Limb (tissue), 2 donors: ENCODE measurements around the gene SH2D3C.

Experiments used
- DNase-seq, 2 donors: peaks; one replicate each; pipeline ENCODE4 v3.0.0-alpha.2; 2016; ENCODE audit errors: extremely low spot score in 2 of 2

The SH2D3C gene

DNA sequence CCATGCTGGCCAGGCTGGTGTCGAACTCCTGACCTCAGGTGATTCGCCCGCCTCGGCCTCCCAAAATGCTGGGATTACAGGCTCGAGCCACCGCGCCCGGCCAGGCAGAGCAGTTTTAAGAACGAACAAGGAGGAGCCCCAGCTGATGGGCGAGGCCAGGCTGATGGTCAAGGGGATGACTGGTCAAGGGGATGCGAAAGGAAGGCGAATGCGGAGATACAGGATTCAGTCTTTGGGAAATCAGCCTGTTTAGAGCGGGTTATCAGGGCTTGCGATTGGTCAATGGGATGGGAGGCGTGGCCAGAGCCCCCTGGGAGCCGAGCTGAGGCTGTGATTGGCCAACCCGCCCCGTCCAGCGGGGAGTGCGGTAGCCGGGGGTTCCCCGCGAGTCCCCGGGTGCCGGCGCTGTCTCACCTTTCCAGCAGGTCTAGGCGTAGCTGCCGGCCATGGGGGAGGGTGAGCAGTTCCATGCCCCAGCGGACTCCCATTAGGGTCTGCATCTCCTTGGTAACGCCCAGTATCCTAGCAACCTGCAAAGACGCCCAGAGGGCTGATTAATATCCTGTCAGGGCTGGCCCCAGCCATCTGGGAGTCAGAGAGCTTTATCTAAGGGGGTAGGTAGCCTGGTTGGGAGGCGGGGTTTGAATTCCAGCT is 35.9 kb downstream of the SH2D3C start:
- peak in 1 of 2 donors; percentile 85 for DNase-seq

DNA sequence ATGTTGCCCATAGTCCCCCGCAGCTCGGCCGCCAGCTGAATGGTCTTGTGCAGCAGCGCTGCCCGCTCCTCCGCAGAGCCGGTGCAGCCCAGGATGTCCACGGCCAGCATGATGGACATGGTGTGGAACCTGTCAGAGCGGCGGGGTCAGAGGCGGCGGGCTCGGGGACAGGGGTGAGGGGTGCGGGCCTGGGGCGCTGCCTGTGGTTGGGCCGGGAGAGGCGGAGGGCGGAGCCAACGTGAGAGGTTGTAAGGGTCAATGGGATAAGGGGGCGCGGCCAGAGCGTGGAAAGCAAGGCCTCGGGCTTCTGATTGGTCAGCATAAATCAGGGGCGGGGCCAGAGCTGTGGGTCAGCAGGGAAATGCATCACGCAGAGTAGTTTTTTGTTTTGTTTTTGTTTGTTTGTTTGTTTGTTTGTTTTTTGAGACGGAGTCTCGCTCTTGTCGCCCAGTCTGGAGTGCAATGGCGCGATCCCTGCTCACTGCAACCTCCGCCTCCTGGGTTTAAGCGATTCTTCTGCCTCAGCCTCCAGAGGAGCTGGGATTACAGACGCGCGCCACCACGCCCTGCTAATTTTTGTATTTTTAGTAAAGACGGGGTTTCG is 36.5 kb downstream of the SH2D3C start:
- peak in 1 of 2 donors; percentile 71 for DNase-seq

DNA sequence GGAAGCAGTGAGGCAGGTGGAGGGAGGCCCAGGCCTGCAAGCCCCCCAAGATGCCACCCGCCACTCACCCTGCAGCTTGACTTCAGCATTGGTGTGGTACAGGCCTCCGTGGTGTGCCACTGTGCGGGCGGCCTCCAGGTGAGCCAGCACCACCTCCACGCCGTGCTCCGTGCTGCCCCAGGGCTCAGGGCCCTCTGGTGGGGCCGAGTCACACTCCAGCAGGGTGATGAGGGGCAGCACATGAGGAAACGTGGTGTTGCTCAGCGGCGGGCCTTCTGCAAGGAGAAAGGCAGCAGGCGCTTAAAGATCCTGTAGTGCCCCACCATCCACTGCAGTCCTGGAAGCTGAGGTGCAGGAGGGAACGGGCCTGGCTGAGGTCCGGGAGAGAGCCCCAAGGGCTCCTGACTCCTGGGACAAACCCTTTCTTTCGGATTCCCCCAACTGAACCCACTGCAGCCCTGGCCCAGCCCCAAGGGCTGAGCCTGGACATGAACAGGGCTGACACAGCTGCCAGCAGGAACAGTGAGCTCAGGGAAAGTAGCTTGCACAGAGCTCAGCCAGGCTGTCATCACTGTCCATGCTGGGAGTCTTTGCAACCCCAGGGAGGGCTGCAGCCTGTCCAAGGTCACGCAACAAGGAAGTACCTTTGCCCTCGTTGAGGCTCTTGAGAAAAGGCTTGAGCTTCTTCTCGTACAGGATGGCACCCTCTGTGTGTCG is 38.7 kb downstream of the SH2D3C start:
- DNase-seq = no peak

DNA sequence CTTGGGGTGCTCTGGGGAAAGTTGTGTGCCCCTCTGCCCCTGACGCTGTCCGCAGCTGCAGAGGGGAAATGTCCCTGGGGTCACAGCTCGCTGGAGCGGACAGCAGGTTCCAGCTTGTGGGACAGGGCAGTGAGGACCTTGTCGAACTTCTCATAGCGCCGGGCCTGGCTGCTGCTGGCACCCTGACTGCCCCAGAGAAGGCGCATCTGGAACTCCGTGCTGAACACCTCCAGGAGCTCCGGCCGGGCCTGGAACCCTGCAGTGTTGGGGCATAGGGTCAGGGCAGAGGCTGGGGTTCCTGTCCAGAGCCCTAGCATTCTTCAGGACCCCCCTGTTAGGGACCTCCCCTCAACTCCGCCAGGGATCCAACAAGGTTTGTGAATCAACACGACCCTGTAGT is 39.8 kb downstream of the SH2D3C start:
- no peak for DNase-seq

DNA sequence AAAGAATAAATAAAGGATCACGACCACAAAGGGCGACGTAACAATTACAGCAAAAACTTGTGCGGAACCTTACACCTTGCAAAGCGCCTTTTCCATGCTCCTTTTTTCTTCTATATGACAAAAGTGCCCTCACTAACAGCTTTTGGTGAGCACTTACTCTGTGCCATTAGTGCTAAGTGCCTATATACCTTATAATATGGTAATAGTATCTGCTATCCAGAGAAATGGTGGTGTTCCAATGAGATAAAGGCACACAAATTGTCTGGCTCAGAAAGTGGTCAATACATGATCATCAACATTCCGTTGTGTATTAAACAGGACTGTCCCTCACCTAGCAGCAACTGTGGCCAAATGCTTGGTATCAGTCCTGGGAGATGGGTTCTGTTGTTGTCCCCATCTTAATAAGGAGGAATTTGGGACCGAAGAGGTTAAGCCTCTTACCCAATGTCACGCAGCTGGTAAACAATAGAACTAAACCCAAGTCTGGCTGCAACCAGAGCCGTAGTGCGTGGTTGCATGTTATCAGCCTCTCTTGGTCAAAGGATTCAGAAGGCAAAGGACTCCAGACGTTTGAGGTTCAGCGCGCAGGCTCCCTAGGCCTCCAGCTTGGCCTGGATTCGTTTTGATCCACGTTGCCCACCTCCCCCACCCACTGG is 42.8 kb downstream of the SH2D3C start:
- no peak for DNase-seq

DNA sequence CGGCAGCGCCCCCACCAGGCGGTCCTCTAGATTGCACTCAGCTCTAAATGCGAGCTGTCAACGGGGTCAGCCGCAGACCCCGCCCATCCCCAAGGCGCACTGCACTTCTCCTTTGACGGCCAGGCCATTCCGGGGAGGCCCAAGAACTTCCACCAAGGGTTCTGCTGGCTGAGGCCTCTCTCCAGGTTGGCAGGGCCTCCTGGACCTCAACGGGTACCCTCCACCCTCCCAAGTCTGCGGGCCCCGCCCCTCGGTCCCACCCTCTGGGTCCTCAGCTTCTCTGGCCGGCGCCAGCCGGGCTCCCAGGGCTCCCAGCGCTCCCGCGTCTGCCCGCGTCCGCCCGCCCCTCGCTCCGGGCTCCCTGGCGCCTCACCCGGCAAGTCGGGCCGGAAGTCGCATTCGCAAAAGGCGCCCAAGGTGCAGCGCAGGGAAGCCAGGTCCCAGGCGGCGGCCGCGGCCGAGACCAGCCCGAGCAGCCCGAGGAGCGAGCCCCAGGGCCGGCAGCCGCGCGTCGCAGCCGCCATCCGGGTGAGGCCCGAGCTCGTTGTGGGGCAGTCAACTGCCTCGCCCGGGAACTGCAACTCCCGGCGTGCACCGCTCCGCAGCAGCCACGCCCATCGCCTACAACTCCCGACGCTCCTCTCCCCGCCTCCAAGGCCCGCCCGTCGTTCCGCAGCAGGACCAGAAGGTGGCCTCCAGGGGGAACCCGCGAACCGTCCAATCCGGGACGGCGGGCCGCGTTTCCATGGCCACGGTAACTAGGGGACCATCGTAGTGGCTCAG is 43.5 kb downstream of the SH2D3C start, which contains the start of gene TOR2A:
Gene TOR2A (minus strand): TSS at position 548 of the 783 bp plus-strand sequence. CDS start 24 bp downstream, at position 524.
- DNase-seq = peak; percentile 99 to 100

DNA sequence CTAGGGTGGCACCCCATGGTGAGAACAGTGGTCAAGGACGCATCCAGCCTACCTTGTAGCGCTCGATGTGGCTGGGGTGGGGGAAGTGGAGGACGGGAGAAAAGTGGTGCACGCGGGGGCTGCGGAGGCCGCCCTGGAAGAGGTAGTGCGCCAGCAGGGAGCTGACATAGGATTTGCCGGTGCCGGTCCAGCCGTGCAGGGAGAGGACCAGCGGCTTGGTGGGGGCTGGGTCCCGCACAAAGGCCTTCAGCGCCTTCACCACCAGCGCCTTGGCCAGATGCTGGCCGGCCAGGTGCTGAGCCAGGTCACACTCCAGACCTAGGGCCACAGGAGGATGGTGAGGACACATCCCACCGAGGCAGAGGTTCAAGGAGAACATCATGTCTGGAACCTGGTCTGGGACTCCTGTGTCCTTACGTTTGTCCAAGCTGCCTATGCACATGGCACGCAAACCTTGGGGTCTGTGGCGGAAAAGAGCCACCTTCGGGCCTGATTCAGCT is 44.2 kb downstream of the SH2D3C start:
- no peak for DNase-seq

DNA sequence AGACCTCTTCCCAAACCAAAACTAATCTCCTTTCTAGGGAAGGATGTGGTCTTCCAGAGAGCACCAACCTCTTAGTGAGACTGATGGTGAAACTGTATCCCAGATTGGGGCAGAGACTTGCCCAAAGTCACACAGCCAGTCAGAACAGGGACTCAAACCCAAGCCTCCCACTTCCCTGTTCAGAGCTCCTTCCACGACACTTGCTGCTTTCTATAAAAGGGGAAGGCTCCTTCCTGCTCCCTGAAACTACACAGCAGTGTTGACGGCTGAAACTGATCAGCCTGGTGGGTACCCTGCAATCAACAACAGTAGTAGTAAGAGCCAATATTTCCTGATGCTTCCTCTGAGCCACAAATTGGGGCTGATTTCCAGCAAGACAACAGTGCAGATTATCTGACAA is 44.9 kb downstream of the SH2D3C start:
- no peak for DNase-seq

DNA sequence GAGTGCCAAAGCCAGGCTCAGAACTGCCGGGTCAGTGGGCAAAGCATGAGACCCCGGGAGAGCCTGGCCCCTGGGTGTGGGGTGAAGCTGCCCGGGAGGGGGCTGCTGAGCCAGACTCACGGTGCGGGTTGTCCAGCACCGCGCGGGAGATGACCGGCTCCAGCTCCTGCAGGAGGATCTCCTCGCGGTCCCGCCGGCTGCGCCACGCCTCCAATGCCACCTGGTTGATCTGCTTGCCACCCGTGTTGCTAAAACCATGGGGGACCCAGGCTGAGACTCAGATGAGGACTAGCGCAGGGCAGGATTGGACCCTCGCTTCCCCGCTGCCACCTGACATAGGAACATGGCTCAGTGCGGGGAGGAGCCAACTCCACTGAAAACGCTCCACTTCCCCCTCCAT is 46.0 kb downstream of the SH2D3C start:
- DNase-seq = no peak

DNA sequence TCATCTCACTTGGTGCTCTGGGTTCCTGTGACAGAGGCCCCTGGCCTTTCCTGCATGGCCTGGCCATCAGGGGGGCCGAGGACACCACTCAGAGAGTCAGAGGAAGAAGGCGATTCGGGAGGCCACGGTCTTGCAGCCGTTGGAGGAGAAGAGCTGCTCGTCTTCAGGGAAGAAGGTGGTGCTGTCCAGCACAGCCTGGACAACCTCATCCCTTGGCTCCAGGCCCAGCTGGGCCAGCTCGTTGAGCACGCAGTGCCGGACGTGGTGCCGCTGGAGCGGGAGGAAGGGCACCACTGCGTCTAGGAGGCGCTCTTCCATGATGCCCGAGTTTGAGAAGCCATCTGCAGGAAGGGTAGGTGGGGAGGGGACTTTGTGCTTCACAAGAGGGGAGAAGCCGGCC is 46.5 kb downstream of the SH2D3C start:
- DNase-seq = no peak

DNA sequence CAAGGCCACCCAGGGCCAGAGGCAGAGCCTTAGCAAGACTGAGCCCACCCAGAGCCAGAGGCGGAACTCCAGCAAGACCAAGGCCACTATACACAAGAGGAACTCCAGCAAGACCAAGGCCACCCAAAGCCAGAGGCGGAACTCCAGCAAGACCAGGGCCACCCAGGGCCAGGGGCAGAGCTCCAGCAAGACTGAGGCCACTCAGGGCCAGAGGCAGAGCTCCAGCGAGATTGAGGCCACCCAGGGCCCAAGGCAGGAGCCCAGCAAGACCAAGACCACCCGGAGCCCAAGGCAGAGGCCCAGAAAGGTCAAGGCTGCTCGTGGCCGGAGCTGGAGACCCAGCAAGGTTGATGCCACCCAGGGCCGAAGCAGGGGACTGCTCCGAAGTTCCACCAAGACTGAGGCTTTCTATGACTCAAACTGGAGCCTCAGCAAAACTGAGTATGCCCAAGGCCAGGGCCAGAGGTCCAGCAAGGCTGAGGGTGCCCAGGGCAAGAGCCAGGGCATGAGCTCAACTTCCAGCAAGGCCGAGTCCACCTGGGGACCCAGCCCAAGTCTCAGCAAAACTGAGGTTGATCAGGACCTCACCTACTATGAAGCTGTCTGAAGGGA is 47.6 kb downstream of the SH2D3C start:
- no peak for DNase-seq

DNA sequence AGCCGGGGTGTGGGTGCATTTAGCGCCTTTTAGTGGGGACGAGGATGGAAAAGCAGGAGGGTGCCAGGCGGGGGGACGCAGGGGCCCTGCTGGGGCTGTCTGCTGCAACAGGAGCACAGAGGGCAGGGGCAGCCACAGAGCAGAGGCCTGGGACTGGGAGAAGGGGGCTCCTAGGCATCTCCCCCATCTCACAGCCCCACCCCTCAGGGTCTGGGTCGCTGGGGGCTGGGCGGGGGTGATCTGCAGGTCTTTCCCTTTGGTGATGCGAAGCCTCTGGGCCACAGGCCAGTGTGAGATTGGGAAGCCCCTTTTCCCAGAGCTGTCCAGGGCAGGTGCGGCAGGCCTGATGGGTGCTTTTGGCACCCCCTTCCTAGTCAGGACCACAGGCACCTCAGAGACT is 48.2 kb downstream of the SH2D3C start:
- DNase-seq = no peak

DNA sequence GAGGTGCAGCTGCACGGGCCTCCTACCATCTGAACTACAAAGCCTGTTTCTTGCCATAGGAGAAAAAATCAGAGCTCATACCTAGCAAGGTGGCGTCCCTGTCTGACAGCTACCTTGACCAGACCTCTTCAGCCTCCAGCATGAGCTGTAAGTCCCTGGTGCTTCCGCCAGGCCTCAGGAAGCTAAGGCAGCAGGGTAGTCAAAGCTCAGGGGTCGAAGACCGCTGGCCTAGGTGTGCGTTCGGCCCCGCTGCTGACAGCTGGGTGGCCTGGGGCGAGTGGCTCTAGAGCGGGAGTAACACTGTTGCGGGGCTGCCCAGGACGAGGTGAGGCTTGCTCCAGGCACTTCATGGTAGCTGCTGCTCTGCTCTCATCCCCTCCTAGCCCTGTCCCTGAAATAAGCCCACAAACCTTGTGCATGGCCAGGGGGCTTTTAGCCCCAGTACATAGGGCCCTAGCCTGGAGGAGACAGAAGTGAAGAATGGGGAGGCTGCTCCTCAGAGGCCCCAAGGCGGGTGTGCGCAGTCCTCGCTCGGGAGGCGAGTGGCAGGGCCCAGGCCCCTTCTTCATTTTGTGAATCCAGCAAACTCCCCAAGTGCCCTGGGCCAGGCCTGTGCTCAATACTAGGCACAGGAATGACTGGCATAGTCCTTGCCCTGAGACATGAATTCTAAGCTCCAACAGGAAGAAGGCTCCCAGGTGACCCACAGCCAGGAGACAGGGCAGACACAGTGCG is 48.8 kb downstream of the SH2D3C start:
- DNase-seq = no peak

DNA sequence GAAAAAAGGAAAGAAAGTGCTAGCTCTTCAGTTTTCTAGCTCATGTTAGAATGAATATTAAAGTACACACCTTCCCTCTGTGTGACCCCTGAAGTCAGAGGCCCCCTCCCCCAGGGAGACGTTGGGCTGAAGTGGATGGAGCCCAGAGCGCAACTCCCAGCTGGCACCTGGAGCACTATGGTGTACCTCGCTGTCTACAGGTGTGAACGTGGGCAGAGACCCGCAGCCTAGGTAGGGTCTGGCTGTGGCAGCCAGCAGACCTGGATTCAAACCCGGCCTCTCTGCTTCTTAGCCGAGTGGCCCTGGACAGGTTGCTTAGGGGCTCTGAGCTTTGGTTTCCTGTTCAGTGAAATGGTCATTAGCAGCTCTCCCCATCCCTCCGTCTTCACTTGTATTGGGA is 49.7 kb downstream of the SH2D3C start:
- DNase-seq = no peak

DNA sequence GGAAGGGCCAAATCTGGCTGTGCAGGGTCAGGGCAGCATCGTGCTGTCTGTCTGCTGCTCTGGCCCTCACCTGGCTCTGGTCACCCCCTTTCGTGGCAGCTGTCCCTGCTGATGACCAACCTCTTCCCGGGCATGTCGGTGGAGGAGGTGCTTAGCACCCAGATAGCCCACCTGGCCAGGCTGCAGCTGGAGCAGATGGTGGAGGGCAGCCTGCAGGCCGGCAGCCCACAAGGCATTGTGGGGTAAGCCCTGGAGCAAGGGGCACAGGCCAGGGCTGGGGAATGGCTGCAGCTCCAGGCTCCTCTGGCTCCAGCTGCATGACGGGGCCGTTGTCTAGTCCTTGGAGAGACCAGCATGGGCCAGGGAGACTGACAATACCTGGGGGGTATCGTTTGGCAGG is 51.6 kb downstream of the SH2D3C start:
- DNase-seq = no peak

DNA sequence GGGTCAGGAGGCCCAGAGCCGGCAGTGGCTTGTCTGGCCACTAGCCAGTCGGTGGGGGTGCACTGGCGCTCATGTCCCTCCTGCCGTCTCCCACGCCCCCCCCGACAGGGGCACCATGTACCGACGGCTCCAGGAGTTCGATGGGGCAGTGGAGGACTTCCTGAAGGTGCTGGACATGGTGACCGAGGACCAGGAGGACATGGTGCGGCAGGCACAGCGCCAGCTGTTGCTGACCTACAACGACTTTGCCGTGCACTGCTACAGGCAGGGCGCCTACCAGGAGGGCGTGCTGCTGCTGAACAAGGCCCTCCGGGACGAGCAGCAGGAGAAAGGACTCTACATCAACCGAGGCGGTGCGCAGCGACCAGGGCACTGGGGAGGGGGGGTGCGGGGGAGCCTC is 54.5 kb downstream of the SH2D3C start:
- no peak for DNase-seq

DNA sequence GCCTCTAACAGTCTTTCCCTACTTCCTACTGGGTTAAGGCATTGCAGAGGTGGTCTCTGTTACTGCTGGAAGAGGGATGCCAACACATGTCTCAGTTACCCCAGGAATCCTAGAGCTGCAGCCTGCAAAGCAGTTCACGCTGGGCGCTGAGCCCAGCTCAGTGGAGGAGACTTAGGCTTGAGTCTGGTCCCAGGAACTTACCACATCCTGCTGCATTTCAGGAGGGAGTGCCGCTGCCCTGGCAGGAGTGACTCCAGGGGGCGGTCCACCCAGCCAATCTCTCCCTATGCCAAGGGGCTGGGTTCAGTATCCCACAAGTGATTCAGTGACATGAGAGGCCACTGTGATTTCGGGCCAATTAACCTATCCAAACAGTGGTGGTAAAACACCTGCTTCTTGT is 55.0 kb downstream of the SH2D3C start:
- DNase-seq = no peak

DNA sequence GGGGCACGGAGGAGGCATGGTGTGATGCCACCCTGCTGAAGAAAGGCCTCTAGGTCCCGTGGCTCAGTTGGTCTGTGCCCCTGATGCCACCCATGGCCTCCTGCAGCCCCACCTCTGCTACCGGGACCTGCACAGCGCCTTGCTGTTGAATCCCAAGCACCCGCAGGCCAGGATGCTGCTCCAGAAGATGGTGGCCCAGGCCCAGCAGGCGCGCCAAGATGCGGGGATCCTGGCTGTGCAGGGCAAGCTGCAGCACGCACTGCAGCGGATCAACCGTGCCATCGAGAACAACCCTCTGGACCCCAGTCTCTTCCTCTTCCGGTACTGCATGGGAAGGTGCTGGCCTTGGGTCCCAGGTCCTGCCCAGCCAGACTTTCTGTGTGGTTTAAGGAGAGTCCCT is 55.5 kb downstream of the SH2D3C start:
- DNase-seq = no peak

DNA sequence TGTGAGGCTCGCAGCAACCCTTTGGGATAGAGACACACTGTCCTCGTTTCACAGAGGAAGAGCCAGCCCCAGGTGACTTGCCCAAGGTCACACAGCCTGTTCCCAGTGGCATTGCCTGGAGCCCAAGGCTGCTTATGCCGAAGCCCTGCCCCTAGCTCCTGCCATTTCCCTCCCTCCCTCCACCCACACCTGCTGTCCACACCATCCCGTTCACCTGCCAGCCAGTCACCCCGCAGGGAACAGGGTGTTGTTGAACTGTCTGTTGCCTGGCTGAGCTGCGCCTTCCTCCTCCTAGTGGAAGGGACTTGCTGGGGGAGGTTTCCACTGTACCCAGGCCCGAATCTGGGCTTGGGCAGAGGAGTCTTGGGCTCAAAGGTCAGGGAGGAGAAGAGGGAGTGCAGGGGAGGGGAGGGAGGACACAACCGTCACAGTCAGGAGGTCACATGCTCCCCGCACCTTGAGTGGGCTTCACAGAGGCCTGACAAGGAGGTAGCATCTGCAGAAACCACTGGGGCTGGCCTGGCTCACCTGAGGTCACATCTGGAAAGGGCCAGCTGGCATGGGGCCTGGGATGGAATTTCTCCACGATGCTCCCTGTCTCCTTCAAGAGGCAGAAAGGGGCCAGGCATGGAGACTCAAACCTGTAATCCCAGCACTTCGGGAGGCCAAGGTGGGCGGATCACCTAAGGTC is 56.3 kb downstream of the SH2D3C start:
- no peak for DNase-seq

DNA sequence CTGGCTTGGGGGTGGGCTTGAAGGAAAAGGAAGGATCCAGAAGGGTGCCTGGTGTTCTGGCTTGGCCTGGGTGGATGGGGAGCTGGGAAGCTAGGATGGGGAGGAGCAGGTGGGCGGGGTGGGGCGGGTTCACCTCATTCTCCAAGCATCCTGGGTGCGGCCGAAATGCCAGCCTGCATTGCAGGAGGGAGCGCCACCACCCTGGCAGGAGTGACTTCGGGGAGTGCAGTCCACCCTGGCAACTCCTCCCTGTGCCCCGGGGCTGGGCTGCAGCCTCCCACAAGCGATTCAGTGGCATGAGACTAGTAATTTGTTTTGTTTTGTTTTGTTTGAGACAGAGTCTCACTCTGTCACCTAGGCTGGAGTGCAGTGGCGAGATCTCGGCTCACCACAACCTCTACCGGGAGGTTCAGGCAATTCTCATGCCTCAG is 57.1 kb downstream of the SH2D3C start:
- DNase-seq = no peak
